Measurements from ENCODE around the gene GSTA1.
"Not testable (repeated sequence)": the region's sequence is repeated elsewhere in the genome, so short reads cannot be mapped to it uniquely, and the experiment has no call there.

GSTA1 gene

GRCh38 chr6:52802806-52803205 is 810 bp downstream of the GSTA1 start:
- no peak for DNase-seq

- no peak for DNase-seq
Measured at GRCh38 chr6:52801188-52801841, 2.3 kb downstream of the GSTA1 start.

GRCh38 chr6:52799272-52799671 is 4.3 kb downstream of the GSTA1 start:
- DNase-seq = not testable (repeated sequence)

GRCh38 chr6:52794366-52794765 is 9.2 kb downstream of the GSTA1 start:
- DNase-seq = not testable (repeated sequence)

- no peak for DNase-seq
Measured at GRCh38 chr6:52790861-52791260, 12.8 kb downstream of the GSTA1 start.

- DNase-seq = not testable (repeated sequence)
Measured at GRCh38 chr6:52789658-52790057, 14.0 kb downstream of the GSTA1 start.

- DNase-seq = no peak
Measured at GRCh38 chr6:52788478-52788877, 15.1 kb downstream of the GSTA1 start.

- no peak for DNase-seq
Measured at GRCh38 chr6:52787917-52788316, 15.7 kb downstream of the GSTA1 start.

- DNase-seq = no peak
Measured at GRCh38 chr6:52786249-52786956, 17.2 kb downstream of the GSTA1 start.

GRCh38 chr6:52782696-52783274 is 20.8 kb downstream of the GSTA1 start:
- DNase-seq = not testable (repeated sequence)

GRCh38 chr6:52782209-52782608 is 21.4 kb downstream of the GSTA1 start:
- not testable (repeated sequence) for DNase-seq

GRCh38 chr6:52779237-52779636 is 24.4 kb downstream of the GSTA1 start:
- DNase-seq = no peak

GRCh38 chr6:52776711-52777351 is 26.8 kb downstream of the GSTA1 start:
- not testable (repeated sequence) for DNase-seq

- not testable (repeated sequence) for DNase-seq
Measured at GRCh38 chr6:52769399-52769798, 34.2 kb downstream of the GSTA1 start.

GRCh38 chr6:52767658-52768057 is 36.0 kb downstream of the GSTA1 start:
- not testable (repeated sequence) for DNase-seq

- not testable (repeated sequence) for DNase-seq
Measured at GRCh38 chr6:52763322-52763916, 40.2 kb downstream of the GSTA1 start, which contains the start of gene GSTA2. TSS of gene GSTA2 (minus strand) at chr6:52763475. CDS start at chr6:52757947, 5,528 bp downstream.

GRCh38 chr6:52761673-52762491 is 41.7 kb downstream of the GSTA1 start:
- not testable (repeated sequence) for DNase-seq

GRCh38 chr6:52760105-52760765 is 43.4 kb downstream of the GSTA1 start:
- DNase-seq = peak; percentile 2

GRCh38 chr6:52759085-52759484 is 44.5 kb downstream of the GSTA1 start:
- no peak for DNase-seq

- DNase-seq = not testable (repeated sequence)
Measured at GRCh38 chr6:52757651-52758338, 45.8 kb downstream of the GSTA1 start.

- no peak for DNase-seq
Measured at GRCh38 chr6:52754443-52754842, 49.2 kb downstream of the GSTA1 start.
